Omental fat pad (tissue), 4 donors: ENCODE measurements around the gene APOA5. TPM values are rescaled to one million over a fixed set of nuclear protein-coding genes. Genes with fewer than 3 reads are reported as not detected.

Experiments used
- ATAC-seq: fragments of 150-250 bp; one replicate; pipeline ENCODE4 v1.9.1; 2016; ENCODE audit warnings: mild to moderate bottlenecking, moderate library complexity; ENCODE audit not compliant: low FRiP score
- DNase-seq: peaks from one replicate; pipeline ENCODE4 v3.0.0-alpha.2; 2019; ENCODE audit warnings: low spot score
- total RNA-seq, 4 donors: library from RNA; depleted of rRNA; stranded (reverse); fragments of >200 nt; gene quantifications; one replicate each; pipeline ENCODE4 v1.1.0, GENCODE V29; 2016
- TF ChIP-seq, protein P1 (sequence below), 3 donors: fragments of 450-650 bp; IDR thresholded peaks; one replicate each; pipeline ENCODE4 v1.5.1; 2016 to 2017; ENCODE audit warnings: antibody characterized with exemption in 3 of 3, mild to moderate bottlenecking in 3 of 3, moderate library complexity in 2 of 3

APOA5 gene, protein sequence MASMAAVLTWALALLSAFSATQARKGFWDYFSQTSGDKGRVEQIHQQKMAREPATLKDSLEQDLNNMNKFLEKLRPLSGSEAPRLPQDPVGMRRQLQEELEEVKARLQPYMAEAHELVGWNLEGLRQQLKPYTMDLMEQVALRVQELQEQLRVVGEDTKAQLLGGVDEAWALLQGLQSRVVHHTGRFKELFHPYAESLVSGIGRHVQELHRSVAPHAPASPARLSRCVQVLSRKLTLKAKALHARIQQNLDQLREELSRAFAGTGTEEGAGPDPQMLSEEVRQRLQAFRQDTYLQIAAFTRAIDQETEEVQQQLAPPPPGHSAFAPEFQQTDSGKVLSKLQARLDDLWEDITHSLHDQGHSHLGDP
- total RNA-seq, result not detected

DNA sequence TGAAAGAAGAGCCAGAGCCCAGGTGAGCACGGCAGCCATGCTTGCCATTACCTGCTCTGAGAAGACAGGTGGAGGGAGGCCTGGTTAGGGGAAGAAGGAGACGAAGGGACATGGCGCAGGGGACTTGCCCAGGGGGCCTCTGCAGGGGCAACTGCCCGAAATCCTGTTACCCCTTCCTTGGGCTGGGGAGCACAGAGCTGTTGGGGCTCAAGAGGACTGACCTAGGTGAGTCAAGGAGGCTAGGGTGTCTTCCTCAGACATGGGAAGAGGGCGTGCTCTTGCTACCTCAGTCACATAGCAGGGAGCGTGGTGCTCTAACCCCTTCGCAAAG lies at the start of gene APOA5:
APOA5 (minus strand) TSS at position 67 of the 331 bp plus-strand sequence; CDS start at position 48, 19 bp downstream.
- ATAC-seq, result no peak
- TF ChIP-seq, protein P1, sequence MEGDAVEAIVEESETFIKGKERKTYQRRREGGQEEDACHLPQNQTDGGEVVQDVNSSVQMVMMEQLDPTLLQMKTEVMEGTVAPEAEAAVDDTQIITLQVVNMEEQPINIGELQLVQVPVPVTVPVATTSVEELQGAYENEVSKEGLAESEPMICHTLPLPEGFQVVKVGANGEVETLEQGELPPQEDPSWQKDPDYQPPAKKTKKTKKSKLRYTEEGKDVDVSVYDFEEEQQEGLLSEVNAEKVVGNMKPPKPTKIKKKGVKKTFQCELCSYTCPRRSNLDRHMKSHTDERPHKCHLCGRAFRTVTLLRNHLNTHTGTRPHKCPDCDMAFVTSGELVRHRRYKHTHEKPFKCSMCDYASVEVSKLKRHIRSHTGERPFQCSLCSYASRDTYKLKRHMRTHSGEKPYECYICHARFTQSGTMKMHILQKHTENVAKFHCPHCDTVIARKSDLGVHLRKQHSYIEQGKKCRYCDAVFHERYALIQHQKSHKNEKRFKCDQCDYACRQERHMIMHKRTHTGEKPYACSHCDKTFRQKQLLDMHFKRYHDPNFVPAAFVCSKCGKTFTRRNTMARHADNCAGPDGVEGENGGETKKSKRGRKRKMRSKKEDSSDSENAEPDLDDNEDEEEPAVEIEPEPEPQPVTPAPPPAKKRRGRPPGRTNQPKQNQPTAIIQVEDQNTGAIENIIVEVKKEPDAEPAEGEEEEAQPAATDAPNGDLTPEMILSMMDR (IDR thresholded peaks at IDR 0.05), result no peak
- DNase-seq, result no peak

DNA sequence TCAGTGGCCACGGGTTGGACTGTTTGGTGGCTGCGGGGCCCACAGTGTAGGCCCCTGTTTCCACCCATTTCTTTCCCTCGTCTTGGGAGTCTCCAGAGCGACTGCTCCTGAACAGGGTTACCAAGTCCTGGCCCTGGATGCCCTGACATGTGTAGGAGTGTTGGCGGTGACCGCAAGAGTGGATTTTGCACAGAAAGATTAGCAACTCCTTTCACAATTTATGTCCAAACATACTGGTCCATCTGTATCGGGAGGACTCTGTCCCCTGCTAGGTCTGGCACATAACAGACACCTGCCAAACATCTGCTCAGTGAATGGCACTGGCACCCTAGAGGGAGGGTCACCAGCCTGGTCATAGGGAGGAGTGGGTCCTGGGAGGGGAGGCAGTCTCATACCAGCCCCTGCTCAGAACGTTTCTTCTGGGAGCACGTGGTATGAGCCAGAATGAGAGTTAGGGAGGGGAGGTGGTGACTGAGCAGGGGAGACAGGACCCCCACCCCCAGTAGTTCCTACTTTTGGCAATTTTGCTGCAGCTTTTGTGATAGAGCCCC lies 49.1 kb upstream of the APOA5 start:
- DNase-seq (no peak), ATAC-seq (no peak)
- TF ChIP-seq, protein P1 (IDR thresholded peaks at IDR 0.05), result no peak

DNA sequence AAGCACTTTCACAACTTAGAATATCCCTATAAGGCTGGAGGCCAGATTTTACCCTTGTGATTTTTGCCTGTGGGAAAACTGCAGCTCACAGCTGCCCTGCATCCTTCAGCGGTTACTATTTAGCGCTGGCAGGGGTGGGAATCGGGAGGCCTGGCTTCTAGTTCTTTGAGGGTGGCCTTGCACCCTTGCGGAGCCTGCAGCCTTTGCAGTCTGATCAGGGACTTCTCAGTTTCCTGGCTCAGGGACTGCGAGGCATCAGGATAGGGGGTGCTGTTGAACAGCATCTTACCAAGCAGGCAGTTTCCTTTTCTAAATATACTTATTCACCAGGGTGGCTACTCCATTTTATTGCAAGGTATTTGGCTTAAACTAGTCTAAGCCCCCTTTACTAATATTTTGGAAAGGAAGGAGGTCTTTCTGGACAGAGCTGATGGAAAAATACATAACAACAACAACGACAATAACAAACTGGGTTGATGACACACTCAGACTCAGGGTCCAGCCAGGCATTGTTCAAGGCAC lies 48.6 kb upstream of the APOA5 start:
- ATAC-seq, result no peak
- TF ChIP-seq, protein P1 (IDR thresholded peaks at IDR 0.05), result no peak
- no peak for DNase-seq

DNA sequence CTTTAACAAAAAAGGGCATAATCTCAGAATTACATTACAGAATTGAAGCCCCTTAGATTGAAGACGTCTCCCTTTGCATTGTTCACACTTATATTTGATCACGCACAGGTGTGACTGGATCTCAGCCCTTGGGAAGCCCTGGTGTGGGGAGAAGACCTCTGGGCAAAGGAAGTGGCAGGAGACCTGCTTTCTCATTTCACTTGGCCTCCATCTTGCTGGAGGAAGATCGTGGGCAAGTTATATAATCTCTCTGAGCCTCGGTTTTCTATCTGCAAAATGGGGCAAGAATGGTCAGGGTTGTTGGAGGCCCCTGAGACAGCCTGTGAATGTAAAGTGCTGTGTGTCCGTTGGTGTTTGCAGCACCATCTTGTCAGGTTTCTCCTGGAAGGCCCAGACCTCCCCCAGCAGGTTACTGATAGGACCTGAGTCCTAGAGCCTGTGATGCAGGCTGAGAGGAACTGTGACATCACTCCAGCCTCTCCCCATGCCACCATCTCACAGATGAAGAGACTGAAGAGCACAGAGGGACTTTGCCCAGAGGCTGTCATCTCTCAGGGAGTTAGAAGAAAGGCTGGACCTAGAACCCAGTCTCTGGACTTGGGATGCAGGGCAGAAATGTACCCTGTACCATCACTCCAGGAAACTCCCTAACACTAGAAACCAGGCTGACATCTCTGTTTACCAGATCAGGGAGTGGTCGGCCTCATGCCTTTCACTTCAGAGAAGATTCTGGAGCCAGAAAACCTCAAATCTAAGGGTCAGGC lies 46.8 kb upstream of the APOA5 start:
- no peak for ATAC-seq
- DNase-seq, result no peak
- TF ChIP-seq, protein P1 (IDR thresholded peaks at IDR 0.05), result no peak

DNA sequence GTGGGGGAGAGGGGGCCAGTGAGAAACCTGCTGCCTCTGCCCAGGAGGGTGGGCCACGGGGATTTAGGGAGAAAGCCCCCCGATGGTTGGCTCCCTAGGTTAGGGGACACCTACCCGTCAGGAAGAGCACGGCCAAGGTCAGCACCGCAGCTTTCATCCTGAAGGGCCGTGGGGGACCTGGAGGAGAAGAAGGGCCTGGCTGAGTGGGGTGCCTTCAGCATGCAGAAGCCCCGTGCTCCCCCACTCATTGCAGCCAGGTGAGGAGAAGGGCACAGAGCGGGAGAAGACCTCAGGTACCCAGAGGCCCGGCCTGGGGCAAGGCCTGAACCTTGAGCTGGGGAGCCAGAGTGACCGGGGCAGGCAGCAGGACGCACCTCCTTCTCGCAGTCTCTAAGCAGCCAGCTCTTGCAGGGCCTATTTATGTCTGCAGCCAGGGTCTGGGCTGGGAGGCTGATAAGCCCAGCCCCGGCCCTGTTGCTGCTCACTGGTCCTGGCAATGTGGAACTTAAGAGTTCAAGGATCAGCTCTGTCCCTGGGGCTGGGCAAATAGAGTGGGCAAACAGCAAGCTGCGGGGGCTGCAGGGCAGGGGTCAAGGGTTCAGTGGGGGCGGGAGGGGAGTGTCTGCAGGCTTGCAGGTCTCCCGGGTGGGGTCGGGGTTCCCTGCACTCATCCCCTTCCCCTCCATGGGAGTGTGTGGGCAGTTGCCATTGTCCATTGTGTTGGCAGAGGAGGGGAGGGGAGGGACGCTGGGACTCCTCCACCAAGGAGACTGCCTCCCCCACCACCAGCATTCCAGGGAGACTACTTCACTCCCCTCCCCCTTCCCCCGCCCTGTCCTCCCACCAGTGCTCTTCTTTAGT lies 45.8 kb upstream of the APOA5 start, which contains the start of gene APOA1:
APOA1 (minus strand) TSS at position 392 of the 861 bp plus-strand sequence; CDS start at position 157, 235 bp downstream.
- no peak for ATAC-seq
- TF ChIP-seq, protein P1 (IDR thresholded peaks at IDR 0.05), result no peak
- DNase-seq, result no peak

DNA sequence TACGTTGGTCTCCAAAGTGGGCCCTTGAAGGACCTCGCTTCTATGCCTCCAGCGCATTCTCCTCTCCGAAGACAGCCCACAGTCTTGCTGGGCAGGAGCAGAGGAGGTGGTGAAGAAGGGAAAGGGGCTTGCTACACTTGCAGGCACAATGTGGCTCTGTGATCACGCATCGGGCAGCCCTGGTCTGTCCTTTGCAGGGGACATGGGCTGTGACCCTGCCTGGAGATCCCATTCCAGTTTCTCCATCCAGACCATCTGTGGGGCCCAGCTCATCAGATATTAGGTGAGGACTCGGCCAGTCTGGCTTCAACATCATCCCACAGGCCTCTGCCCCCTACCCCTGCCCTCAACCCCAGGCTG lies 44.9 kb upstream of the APOA5 start:
- DNase-seq, result no peak
- ATAC-seq, result no peak
- TF ChIP-seq, protein P1 (IDR thresholded peaks at IDR 0.05), result no peak
